ENCODE measurements around the gene POMP. TPM values are rescaled to one million over a fixed set of nuclear protein-coding genes. Genes with fewer than 3 reads are reported as not detected.

Gene POMP
- polyA plus RNA-seq, 12 donors, result 34.2 to 82.4 (median 70.5) TPM; not detected in 1

Other genes with a start within 250 kb of the POMP start
- gene FLT1, start 164.0 kb upstream of the POMP start, polyA plus RNA-seq (ENCODE audit: insufficient read length in 12 of 12), result 10 to 100 TPM in 11 of 12 donors, not detected in 1; 14.2 to 25.9 (median 16.6) TPM
- gene SLC46A3, start 59.8 kb downstream of the POMP start, polyA plus RNA-seq (ENCODE audit: insufficient read length in 12 of 12), result 10 to 100 TPM in 1 of 12 donors, 1 to 10 TPM in 10, not detected in 1; 1.1 to 12.8 (median 1.5) TPM
- 10 to 100 TPM in 11 of 12 donors, not detected in 1; 12.9 to 33.6 (median 20.1) TPM for gene MTUS2, start 161.2 kb downstream of the POMP start, polyA plus RNA-seq (ENCODE audit: insufficient read length in 12 of 12)